ENCODE results near the gene ZSCAN22. TPM values are rescaled to one million over a fixed set of nuclear protein-coding genes. Genes with fewer than 3 reads are reported as not detected.

Gene ZSCAN22
- total and polyA plus RNA-seq, 2 of the 13 experiments (the other 11 are each of a cell fraction or from before 2014, with no cell fraction given), result 2.5 to 3.5 TPM

DNA sequence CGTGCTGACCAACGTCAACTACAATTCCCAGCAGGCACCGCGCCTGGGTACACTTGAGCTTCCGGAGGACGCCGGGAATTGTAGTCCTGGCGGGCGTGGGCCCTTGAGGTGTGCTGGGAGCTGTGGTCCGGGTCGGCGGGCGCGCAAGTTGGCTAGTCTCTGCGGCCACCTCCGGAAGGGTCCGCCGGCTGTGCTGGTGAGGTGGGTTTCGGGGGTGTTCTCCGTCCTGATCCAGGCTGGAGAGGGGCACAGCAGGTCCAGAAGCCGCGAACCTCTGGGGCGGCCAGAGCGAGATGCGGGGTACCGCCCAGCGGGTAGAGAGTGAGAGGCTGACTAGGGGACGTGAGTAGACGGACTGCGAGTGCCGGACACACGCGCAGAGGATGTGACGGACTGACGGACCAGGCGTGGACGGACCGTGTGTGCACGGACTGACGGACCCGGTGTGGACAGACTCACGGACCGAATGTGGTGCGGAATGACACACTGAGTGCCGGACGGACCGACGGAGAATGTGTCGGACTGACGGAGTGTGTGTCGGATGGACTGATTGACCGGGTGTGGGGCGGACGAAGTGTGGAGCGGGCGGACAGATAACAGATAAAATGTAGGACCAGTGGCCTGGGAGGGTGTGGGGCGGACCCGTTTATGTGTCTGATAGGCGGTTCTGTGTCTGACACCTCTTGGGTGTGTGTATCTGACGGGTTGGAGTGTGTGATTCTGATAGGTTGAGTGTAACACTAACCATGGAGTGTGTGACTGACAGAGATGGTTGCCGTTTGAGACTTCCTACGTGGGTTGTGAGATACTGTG is at the start of gene ZSCAN22 (continued):
- TF ChIP-seq RBM39 (IDR thresholded peaks at IDR 0.05; ENCODE audit: low read depth, low read length, poor library complexity, severe bottlenecking) (peak; percentile 97), RELA (CRISPR knock-in tag; IDR thresholded peaks at IDR 0.05) (peak; percentile 53; the same call in 1 of the 2 replicates), HHEX (CRISPR knock-in tag; IDR thresholded peaks at IDR 0.05) (0 out of 2 replicates have a peak, but pooled peaks have one; percentile 39), ZNF850 (CRISPR knock-in tag; conservative IDR thresholded peaks at IDR 0.05) (no peak), SNAI1 (CRISPR knock-in tag; IDR thresholded peaks at IDR 0.05; ENCODE audit: borderline replicate concordance) (no peak), RBFOX2 (IDR thresholded peaks at IDR 0.05; ENCODE audit: low read depth, low read length) (peak; percentile 90), HMG20A (CRISPR knock-in tag; IDR thresholded peaks at IDR 0.05; ENCODE audit: borderline replicate concordance) (no peak), MTA3 (CRISPR knock-in tag; IDR thresholded peaks at IDR 0.05) (no peak), NCOA1 (CRISPR knock-in tag; IDR thresholded peaks at IDR 0.05) (peak; percentile 55; the same call in 1 of the 2 replicates), ZFAT (CRISPR knock-in tag; conservative IDR thresholded peaks at IDR 0.05) (no peak), ZBTB7B (CRISPR knock-in tag; IDR thresholded peaks at IDR 0.05) (peak; percentile 59; the same call in 1 of the 2 replicates), ZSCAN9 (CRISPR knock-in tag; IDR thresholded peaks at IDR 0.05; ENCODE audit: borderline replicate concordance) (no peak), ZNF282 (IDR thresholded peaks at IDR 0.05; ENCODE audit: partially characterized antibody) (no peak), XRCC5 (optimal IDR thresholded peaks at IDR 0.05; ENCODE audit: low read length) (peak; percentile 94)
- TF ChIP-seq, protein P1, sequence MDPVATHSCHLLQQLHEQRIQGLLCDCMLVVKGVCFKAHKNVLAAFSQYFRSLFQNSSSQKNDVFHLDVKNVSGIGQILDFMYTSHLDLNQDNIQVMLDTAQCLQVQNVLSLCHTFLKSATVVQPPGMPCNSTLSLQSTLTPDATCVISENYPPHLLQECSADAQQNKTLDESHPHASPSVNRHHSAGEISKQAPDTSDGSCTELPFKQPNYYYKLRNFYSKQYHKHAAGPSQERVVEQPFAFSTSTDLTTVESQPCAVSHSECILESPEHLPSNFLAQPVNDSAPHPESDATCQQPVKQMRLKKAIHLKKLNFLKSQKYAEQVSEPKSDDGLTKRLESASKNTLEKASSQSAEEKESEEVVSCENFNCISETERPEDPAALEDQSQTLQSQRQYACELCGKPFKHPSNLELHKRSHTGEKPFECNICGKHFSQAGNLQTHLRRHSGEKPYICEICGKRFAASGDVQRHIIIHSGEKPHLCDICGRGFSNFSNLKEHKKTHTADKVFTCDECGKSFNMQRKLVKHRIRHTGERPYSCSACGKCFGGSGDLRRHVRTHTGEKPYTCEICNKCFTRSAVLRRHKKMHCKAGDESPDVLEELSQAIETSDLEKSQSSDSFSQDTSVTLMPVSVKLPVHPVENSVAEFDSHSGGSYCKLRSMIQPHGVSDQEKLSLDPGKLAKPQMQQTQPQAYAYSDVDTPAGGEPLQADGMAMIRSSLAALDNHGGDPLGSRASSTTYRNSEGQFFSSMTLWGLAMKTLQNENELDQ (CRISPR knock-in tag; IDR thresholded peaks at IDR 0.05; ENCODE audit: borderline replicate concordance), result peak; percentile 10; the same call in 1 of the 2 replicates
- TF ChIP-seq, protein P2, sequence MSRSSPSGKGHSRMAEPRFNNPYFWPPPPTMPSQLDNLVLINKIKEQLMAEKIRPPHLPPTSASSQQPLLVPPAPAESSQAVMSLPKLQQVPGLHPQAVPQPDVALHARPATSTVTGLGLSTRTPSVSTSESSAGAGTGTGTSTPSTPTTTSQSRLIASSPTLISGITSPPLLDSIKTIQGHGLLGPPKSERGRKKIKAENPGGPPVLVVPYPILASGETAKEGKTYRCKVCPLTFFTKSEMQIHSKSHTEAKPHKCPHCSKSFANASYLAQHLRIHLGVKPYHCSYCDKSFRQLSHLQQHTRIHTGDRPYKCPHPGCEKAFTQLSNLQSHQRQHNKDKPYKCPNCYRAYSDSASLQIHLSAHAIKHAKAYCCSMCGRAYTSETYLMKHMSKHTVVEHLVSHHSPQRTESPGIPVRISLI (CRISPR knock-in tag; IDR thresholded peaks at IDR 0.05; ENCODE audit: borderline replicate concordance), result no peak; the same call in none of the 2 replicates
- TF ChIP-seq, protein P3, sequence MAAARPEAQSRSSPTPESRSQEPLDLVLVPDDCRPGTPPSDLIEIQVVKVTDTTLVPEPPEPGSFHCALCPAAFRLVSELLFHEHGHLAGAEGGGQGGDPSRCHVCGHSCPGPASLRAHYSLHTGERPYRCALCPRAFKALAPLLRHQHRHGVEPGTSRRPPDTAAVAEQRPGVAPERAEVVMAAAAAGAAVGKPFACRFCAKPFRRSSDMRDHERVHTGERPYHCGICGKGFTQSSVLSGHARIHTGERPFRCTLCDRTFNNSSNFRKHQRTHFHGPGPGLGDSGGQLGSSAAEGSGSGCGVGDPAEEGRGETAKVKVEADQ (CRISPR knock-in tag; IDR thresholded peaks at IDR 0.05; ENCODE audit: borderline replicate concordance), result peak; percentile 81; the same call in 1 of the 2 replicates
- TF ChIP-seq, protein P4, sequence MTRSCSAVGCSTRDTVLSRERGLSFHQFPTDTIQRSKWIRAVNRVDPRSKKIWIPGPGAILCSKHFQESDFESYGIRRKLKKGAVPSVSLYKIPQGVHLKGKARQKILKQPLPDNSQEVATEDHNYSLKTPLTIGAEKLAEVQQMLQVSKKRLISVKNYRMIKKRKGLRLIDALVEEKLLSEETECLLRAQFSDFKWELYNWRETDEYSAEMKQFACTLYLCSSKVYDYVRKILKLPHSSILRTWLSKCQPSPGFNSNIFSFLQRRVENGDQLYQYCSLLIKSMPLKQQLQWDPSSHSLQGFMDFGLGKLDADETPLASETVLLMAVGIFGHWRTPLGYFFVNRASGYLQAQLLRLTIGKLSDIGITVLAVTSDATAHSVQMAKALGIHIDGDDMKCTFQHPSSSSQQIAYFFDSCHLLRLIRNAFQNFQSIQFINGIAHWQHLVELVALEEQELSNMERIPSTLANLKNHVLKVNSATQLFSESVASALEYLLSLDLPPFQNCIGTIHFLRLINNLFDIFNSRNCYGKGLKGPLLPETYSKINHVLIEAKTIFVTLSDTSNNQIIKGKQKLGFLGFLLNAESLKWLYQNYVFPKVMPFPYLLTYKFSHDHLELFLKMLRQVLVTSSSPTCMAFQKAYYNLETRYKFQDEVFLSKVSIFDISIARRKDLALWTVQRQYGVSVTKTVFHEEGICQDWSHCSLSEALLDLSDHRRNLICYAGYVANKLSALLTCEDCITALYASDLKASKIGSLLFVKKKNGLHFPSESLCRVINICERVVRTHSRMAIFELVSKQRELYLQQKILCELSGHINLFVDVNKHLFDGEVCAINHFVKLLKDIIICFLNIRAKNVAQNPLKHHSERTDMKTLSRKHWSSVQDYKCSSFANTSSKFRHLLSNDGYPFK (CRISPR knock-in tag; IDR thresholded peaks at IDR 0.05; ENCODE audit: borderline replicate concordance), result peak; percentile 93; the same call in 1 of the 2 replicates
- TF ChIP-seq, protein P5, sequence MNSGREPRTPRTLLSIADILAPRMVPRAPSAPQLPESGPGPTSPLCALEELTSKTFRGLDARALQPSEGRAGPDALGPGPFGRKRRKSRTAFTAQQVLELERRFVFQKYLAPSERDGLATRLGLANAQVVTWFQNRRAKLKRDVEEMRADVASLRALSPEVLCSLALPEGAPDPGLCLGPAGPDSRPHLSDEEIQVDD (CRISPR knock-in tag; IDR thresholded peaks at IDR 0.05; ENCODE audit: borderline replicate concordance), result peak; percentile 48; the same call in 1 of the 2 replicates
- TF ChIP-seq, protein P6, sequence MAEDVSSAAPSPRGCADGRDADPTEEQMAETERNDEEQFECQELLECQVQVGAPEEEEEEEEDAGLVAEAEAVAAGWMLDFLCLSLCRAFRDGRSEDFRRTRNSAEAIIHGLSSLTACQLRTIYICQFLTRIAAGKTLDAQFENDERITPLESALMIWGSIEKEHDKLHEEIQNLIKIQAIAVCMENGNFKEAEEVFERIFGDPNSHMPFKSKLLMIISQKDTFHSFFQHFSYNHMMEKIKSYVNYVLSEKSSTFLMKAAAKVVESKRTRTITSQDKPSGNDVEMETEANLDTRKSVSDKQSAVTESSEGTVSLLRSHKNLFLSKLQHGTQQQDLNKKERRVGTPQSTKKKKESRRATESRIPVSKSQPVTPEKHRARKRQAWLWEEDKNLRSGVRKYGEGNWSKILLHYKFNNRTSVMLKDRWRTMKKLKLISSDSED (CRISPR knock-in tag; IDR thresholded peaks at IDR 0.05), result 0 out of 2 replicates have a peak, but pooled peaks have one; percentile 60
